ENCODE measurements around the gene ZNF516.

ZNF516 gene

DNA sequence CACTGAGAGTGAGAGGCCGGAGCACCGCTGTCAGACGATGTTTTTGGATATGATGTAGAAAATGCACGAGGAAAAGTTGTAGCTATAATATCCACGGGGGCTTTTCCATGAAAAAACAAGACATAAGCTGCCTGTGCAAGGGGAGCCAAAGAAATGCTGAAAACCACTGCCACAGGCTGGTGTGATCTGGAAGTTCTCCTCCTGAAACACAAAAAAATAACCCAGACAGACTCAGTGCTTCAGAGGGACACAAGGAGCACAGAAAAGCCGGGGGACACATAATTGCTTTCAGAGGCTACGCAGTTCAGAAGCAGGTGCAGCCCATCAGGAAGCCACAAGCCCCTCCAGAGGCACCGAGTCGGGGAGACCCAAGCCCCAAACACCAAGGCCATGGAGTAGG is 98.2 kb downstream of the ZNF516 start:
- DNase-seq: no peak

DNA sequence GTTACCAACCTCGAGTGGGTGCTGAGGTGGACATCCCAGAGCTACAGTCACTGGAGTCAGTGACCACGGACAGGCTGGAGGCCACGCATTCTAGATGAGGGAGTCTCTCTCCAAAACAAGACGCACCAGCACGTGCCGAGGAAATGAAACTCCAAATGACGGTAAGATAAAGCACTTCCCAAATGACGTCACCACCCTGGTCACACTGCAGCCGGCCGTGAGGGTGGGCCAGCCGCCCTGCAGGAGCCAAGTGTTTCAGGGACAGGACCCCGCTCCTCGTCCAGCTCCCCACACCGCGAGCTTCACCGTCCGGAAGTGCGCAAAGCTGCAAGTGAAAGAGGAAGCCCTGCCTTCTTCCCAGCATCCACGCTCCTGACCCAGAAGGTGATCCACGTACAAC is 99.4 kb downstream of the ZNF516 start:
- no peak for DNase-seq

DNA sequence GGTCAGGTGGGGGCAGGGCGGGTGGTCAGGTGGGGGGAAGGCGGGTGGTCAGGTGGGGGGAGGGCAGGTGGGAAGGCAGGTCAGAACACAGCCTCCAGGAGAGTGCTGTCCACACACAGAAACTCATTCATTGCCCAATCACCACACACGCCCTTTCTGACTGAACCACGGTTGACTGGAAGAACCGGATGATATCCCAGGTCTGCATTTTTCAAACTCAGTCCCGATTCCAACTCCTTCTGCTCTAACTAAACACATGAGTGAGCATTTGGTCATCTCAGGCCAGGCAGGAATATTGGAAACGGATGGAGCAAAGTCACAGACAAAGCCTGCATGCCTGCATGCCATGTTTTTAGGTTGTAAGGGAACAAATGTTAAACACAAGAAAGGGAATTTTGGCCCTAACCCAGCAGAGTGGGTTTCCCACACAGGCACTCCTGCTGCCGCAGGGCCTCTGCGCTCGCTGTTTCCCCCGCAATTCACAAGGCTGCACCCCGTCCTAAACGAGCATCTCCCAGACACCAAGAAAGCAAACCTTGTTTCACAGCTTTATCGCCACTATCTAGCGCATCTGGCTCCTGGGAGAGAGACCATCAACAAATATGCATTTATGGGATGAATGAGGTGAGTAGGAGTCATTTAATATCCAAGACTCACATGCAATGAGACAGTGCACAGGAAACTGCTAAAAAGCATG is 100.1 kb downstream of the ZNF516 start:
- no peak for DNase-seq

DNA sequence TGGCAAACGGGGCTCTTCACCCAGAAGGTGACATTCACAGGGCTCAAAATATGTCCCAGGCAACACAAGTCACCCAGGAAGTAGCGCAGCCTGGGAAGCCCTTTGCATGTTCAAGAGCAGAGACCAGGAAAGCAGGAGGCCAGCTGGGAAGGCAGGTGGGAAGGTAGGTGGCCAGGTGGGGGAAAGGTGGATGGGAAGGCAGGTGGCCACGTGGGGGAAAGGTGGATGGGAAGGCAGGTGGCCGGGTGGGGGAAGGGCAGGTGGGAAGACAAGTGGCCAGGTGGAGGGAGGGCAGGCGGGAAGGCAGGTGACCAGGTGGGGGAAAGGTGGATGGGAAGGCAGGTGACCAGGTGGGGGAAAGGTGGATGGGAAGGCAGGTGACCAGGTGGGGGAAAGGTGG is 102.7 kb downstream of the ZNF516 start:
- DNase-seq: no peak

DNA sequence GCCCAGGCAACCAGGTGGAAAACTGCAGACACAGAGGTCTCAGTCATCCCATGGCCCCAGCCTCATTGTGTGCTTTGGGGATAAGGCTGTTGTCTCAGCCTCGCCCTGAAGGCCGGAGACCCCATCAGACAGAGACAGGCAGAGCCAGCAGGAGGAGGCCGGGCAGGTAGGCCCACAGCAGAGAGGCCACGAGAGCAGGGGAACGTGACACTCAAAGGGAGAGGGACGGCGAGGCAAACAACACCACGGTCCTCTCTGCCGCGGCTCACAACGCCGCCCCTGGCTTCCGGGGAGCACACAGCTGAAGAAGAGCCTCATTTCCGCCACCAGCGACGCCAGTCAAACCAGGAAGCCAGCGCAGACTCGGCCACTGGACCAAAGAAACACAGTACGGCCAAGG is 103.3 kb downstream of the ZNF516 start:
- no peak for DNase-seq

DNA sequence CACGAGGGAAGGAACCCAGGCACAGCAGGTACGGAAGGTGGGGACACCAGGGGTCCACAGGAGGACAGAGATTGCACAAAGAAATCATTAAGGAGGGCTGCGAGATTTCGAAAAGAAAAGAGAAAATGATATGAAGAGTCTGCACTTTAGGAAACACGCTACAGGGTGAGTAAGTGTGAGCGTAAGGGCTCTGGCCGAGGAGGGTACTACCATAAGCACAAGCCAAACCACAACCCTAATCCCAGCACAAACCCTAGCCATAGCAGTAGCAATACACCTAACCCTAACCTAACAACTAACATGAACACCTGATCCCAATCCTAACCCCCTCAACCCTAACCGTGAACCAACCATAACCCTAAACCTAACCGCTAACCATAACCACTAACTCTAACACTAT is 104.0 kb downstream of the ZNF516 start:
- no peak for DNase-seq

DNA sequence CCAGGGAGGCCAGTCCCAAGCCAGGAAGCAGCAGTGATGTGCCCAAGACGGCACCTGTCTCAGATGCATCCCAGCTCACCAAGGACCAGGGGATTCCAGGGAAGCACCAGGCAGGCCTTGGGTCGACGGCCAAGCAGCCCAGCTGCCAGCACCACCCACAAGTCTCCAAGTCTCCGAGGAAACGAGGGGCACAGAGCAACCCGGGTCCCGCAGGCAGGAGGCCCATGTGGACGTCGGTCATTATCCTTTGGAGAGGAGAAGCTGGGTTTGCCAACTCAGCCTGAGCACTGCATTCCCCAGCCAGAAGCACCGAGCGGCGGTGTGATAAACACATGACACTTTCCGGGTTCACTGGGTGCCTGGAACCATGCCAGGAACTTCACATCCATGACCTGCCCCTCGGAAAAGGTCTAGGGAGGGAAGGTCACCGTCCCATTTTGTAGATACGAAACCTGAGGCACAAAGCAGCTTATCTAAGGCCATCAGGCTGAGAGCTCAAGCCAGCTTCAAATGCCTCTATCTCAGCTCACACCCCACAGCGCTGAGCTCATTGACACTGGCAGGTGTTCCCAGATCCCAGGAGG is 104.5 kb downstream of the ZNF516 start:
- DNase-seq: no peak

DNA sequence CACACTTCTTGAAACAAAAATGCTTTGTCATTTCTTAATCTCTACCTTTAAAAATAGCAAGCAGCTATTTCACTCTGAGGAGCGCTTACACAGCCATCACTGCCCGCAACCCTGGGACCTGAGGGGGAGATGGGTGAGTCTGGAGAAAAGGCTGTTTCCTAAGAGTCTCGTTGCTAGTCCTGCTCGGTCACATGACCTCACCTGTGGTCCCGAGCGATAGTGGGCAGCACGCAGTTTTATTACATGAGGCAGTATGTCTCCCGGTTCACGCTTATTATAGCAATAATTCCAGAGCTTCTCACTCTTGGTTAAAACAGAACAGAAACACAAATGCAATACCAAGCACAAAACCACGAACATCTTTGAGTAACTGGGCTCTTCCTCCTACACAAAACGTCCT is 105.3 kb downstream of the ZNF516 start:
- no peak for DNase-seq

DNA sequence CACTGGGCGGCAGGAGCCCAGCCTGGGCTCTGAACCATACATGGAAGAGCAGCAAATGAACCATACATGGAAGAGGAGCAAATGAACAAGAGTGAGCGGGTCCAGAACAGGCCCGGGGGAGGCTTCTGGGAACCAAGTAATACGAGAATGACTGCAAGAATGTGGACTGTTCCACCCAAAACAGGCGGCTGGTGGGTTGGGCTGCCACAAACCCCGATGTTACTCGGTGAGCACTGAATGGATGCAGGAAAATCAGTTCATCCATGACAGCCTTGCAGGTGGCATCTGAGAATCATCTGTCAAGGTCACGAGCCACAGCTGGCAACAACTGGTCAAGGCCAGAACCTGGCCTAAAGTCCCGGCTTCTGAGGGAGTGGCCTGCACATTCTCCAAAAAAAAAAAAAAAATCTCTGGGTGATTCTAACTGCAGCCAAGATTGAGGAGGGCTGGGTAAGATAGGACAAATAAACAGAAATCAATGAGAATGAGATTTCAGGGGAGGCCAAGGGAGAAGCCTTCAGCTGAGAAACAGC is 106.1 kb downstream of the ZNF516 start:
- no peak for DNase-seq

DNA sequence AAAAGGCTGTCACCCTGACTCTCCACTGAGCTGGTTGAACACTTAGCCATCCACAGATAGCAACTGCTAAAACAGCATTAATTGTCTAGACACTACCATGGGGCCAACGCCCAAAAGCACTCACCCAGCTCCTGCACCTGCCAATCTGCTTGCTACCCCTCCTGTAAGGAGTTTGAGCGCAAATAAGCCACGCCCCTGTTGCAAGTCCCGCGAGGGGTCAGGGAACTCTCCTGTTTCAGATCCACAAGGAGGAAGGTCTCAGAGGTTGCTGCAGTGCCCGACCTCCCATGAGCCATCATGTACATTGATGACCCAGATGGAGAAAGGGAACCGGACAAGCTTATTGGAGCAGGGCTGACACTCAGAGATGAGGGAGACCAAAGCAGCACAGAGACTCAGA is 106.8 kb downstream of the ZNF516 start:
- no peak for DNase-seq

DNA sequence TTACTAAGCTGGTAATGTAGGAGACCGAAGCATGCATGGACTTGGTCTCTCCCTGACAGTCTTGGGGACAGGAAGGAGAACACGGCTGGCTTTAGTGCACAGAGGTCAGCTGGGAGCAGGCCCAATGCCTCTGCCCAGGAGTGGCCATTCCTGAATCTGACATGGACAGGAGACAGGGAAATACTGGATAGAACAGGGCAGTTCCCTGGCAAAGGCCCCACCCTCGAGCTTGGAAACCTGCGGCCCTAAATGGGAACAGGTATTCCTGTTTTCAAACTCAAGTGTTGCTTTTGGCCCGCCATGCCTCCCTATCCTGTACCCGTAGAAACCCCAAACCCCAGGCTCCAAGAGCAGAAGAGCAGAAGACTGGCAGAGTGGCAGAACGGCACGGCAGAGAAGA is 107.4 kb downstream of the ZNF516 start:
- no peak for DNase-seq

DNA sequence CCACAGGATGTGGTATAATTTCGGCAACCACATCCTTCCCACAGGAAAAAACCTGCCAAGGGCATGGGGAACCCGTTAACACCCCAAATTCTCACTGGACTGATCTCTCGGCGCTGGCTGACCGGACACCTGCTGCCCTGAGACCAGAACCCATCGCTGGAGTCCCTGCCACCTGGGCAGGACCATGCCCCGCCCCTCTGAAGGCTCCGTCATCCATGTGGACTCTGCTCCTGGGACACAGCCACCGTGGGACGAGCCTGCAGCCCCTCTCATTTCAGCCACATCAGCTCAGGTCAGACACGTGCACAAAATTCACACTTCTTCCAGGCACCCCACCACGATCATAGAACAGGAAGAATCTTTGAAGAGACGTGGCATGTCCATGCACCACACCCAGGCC is 108.2 kb downstream of the ZNF516 start:
- no peak for DNase-seq

DNA sequence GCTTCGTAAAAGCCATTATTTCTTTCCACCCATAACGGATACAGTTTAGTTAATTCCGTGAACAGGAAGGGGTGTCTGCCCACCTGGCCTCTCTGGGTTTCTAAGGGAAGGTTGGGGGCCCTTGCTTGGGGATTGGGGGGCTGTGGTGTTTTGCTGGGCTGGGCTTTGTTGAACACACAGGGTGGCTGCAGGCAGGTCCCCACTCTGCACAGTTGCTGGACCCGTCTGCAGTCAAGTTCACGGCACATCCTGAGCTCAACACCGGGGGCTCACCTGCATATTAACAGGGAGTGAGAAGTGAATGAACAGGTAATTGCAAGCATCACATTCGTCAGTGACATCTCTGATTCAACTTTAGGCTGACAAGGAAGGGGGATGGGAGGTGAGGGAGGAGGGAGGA is 109.0 kb downstream of the ZNF516 start:
- DNase-seq: no peak

DNA sequence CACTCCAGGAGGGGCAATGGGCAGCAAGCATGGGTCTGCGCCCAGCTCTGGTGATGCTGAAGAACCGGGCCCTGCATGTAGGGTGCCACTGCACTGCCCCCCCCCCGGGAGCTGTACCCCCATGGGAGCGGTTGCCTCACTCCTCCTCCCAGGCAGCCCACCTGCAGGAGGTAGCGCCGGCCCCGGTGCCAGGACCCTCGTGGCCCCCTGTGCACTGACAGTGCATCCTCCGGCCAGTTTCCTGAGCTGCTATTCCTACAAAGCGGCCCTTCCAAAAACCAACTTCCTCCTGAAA is 109.4 kb downstream of the ZNF516 start:
- no peak for DNase-seq

DNA sequence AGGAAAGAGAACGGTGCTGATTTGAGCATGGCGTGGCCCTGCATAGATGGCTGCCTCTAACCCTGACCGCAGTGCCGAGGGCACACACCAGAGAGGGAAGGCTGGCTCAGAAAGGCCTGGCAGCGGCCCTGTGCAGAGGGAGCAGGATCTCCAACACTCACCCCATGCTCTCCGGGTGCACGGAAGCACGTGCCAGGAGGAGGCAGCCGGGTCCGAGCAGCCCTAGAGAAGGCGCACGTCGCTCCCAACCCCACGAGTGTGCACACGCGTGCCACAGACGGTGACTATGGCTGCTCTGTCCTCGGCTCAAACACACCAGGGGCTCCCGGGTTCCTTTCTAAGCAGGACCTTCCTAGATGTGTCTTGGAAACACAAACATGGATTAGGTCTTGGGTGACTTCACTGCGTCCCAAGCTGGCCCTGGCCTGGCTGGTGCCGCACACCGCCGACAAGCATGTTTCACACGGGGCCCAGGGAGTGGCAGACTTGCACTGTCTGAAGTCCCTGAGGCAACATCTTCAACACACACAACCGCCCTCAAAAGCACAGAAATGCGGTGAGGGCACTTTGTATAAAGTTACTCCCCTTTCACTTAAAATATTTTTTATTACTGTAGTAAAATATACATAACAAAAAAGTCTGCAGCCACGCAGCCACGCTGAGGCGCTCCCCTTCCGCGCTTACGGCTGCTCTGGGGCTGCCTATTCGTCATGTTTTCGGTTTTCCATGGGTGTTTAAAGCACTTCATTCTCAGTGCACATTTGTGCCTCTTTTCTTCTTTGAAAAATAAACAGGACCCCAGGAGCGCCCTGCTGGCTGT is 110.0 kb downstream of the ZNF516 start:
- no peak for DNase-seq

DNA sequence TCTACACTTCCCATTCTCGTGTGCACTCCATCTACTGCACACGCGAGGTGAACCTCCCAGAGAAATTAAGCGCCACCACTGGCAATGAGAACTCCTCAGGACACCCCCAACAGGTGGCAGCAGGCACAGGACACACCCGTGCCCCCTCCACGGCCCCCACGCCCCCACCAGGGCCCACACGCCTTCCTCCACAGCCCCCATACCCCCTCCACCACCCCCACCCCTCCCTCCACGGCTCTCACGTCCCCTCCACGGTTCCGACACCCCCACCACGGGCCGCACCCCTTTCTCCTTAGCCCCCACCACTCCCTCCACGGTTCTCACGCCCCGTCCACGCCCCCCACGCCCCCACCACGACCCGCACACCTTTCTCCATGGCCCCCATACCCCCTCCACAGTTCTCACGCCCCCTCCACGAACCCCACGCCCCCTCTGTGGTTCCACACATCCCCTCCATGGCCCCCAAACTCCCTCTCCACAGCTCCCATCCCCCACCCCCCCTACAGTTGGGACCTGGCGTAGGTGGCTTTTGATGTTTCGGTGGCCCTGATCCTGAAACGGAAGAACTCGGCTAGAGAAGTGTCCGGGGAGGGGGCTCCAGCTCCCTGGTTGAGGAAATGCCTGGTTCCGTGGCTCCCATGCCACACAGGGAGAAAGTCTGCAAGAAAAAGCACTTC is 110.8 kb downstream of the ZNF516 start:
- no peak for DNase-seq

DNA sequence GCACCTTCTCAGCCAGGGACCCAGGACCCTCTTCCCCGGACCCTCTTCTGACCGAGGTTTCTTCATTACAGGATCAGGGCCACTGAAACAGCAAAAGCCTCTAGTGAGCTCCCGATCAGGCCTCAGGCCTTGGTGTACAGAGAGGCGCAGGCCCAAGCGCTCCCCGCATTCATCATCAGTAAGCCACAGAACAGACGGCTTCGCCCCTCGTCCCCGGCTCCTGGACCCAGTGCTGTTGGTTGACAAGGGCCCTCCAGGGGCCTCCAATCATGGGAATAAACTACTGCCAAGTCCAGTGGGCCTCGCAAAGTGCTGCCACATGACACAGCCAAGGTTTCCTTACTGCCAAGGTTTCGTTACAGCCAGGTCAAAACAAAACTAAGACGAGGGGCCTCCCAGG is 111.4 kb downstream of the ZNF516 start:
- DNase-seq: no peak

DNA sequence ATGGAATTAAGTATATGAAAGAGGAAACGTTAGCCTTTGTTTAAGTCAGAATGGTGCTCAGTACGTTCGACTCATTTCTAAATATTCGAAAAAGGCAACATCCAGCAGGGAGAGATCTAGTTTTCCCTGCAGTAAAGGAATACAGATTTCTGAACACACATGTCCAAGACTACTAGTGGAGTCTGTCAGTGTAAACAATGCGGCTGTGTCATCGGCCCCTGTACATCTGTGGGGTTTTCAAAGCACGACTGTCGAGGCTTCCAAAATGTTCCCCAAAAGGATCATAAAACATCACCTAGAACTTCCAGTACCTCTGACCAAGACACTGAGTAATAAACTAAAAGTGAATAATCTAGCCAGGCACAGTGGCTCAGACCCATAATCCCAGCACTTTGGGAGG is 112.8 kb downstream of the ZNF516 start:
- no peak for DNase-seq

DNA sequence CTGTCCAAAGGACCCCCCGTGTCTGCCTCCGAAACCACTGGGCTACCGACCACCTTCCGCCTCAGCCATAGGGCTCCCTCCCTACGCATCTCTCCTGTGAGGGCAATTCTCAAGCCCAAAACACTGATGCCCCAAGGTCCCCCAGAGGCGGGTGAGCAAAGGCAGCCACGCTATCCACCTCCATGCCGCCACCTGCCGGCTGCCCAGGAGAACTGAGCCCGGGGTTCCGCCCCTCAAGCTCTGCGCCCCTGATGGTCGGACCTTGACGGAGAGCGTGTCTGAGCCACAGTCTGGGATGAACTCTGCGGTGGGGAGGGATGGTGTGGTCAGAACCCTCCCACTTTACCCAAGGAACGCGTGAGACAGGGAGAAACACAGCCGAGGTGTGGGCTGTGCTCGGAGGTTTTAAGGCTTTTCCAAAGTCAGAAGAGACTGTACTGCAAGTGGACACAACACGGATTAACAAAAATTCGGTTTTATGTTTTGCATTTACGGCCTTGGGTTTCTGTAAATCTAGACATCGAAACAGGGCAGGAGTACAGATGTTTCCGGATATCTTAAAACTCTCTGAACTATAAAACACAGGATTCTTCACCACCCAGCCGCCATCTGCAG is 114.1 kb downstream of the ZNF516 start:
- DNase-seq: peak; percentile 35

DNA sequence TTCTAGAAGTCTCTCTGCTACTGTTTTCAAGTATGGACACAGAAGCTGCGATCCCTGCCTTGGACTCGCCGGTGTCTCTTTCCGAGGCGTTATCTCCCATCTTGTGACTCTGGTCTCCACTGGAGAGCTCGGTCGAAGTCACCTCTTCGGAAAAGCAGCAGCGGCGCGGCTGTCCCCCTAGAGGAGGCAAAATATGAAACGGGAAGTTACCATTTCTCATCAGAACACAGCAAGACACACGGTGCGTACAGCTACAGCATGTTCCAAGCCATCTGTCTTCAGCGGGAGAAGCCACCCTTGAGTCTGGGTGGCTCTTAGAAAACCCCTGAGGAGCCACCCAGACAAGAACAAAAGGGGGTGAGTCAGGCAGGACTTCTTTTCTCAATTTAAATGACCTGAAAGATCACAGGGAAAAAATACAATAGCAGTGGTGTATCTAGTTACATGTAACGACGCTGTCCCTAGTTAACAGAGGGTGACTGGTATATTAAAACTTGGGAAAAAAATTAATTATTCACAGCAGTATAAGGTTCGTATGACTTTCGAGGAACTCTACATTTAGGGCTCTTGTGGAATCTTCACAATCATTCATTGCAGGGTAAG is 114.8 kb downstream of the ZNF516 start:
- no peak for DNase-seq

DNA sequence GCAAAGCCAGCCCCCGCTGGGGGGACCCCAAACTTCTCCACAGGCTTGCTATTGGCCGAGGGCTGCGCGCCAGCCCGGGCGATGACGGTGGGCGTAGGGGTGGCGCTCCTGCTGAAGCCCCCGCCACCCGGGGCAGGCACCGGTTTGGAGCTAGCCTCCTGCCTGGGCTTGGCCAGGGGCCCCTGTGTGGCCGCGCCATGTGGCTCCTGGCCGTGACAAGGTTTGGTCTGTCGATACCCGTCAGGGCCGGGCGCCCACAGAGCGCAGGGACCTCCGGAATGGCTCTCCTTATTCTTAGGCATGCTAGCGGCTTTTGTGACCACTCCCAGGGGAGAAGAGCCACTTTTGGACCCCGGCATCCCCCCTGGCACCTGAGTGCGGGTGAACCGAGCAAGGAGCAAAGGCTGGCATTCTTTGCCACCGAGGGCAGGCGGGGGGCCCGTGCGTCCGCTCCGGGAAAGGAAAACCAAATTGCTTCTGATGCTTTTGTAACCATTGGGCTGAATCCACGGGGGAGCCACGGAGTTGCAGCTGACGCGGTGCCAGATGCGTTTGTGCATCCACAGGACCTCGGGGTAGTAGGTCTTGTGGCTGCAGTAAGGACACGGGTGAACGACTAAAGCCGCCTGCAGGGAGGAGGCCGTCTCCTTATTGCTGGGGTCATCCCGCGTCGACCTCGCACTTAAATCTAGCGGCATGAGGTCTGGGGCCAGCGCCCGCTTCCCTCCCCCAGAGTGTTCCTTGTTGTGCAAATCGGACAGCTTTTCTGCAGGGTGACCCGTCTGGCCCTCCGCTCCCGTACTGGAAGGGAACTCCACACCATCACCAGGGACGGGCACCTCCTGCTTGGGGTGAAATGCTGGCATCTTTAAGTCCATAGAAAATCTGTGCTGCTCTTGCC is 115.6 kb downstream of the ZNF516 start:
- DNase-seq: no peak

Data from activated CD4-positive, alpha-beta T cell treated with anti-CD3 and anti-CD28 coated beads, Interleukin-10, Interleukin-2, amounts not matched to agents 100 ng/mL and 50 ng/mL, durations not matched to agents 16 hours and 8 hours (primary cell).